ENCODE measurements around the gene G6PC2.

DNA sequence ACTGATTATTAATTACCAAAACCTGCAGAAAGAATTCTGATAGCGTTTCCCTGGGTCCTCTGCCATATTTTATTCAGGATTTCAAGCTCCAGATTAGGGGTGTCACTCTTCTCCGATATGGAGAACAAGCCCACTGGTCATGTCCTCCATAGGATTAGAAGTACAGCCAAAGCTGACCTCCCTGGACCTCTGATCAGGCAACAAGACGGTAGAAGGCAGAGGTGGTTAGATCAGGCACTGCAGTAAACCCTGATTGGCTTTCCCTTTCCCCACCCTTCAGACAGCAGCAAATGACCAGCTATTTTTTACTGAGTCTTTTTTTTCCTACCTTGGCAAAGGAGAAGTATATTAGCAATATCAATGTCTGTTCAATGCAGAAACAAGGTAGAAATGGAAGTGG lies 48.6 kb upstream of the G6PC2 start:
- TF ChIP-seq LEF1 (IDR thresholded peaks at IDR 0.05; ENCODE audit: borderline replicate concordance) (no peak), HDGF (IDR thresholded peaks at IDR 0.05; ENCODE audit: borderline replicate concordance) (no peak), BHLHE40 (IDR thresholded peaks at IDR 0.05; ENCODE audit: borderline replicate concordance) (no peak), FOXM1 (IDR thresholded peaks at IDR 0.05; ENCODE audit: borderline replicate concordance) (no peak), SUZ12 (IDR thresholded peaks at IDR 0.05) (no peak), ARNT (IDR thresholded peaks at IDR 0.05) (no peak), FOXK2 (IDR thresholded peaks at IDR 0.05) (no peak), SP1 (IDR thresholded peaks at IDR 0.05) (no peak), ELF4 (IDR thresholded peaks at IDR 0.05) (no peak)

All from HEK293T (cell line).